Activated naive CD8-positive, alpha-beta T cell treated with anti-CD3 and anti-CD28 coated beads for 36 hours (primary cell): ENCODE data around the gene CCDC159. TPM values are rescaled to one million over a fixed set of nuclear protein-coding genes. Genes with fewer than 3 reads are reported as not detected.
A peak's percentile ranks its signal among the peaks of the same experiment; 100 is the strongest.
"Not testable (repeated sequence)": the region's sequence is repeated elsewhere in the genome, so short reads cannot be mapped to it uniquely, and the experiment has no call there.

Source experiments
- DNase-seq: peaks from one replicate; pipeline ENCODE4 v3.0.0; 2021
- H3K27ac Mint-ChIP-seq: one replicate; pipeline ENCODE4 v1.8.0; 2022; ENCODE audit warnings: mild to moderate bottlenecking, moderate library complexity, mixed read lengths
- H3K27me3 Mint-ChIP-seq: one replicate; pipeline ENCODE4 v1.8.0; 2022; ENCODE audit warnings: mild to moderate bottlenecking, mixed read lengths
- H3K36me3 Mint-ChIP-seq: one replicate; pipeline ENCODE4 v1.8.0; 2021; ENCODE audit warnings: mild to moderate bottlenecking, mixed read lengths
- H3K4me1 Mint-ChIP-seq: one replicate; pipeline ENCODE4 v1.8.0; 2021; ENCODE audit warnings: mixed read lengths
- H3K4me3 Mint-ChIP-seq: one replicate; pipeline ENCODE4 v1.8.0; 2022; ENCODE audit warnings: mild to moderate bottlenecking, moderate library complexity, mixed read lengths
- H3K9me3 Mint-ChIP-seq: one replicate; pipeline ENCODE4 v1.8.0; 2022; ENCODE audit warnings: mixed read lengths
- total RNA-seq, 2 experiments: library from RNA; stranded (reverse); gene quantifications; one replicate each; pipeline ENCODE4 v1.2.3, GENCODE V29; 2021

The CCDC159 gene
- total RNA-seq, 2 experiments from 2014 or later: 6.9 to 8.3 TPM

DNA sequence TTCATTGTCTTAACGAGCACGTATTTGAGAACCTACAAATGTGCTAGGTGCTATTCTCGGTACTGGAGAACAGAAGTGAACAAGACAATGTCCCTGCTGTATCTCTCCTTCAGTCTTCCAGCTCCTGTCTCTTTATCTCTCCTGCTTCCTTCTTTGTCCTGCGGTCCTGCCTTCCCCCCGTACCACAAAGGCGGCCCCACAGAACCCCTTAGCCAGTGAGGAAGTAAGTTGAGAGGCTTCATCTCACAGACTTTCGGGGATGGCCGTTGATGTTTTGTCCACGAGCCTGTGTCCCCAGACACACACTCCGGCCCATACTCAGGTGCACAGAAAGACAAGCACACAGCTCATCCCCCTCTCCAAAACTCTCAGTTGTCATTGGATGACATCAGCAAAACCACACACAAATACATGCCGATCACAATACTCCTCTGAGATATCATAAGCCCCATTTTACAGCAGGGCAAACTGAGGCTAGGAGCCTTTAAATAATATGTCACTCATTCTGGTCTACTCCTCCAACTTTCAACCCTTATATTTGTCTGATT is 27.6 kb downstream of the CCDC159 start:
- peaks cover 32% of the 10 kb centered on the region for H3K36me3 Mint-ChIP-seq
- no peak for DNase-seq
- no peaks in the 10 kb centered on the region for H3K27me3 Mint-ChIP-seq
- H3K4me3 Mint-ChIP-seq: no peak overlapping the region
- H3K9me3 Mint-ChIP-seq: no peaks in the 10 kb centered on the region
- peaks cover 15% of the 10 kb centered on the region for H3K4me1 Mint-ChIP-seq
- no peak overlapping the region for H3K27ac Mint-ChIP-seq

DNA sequence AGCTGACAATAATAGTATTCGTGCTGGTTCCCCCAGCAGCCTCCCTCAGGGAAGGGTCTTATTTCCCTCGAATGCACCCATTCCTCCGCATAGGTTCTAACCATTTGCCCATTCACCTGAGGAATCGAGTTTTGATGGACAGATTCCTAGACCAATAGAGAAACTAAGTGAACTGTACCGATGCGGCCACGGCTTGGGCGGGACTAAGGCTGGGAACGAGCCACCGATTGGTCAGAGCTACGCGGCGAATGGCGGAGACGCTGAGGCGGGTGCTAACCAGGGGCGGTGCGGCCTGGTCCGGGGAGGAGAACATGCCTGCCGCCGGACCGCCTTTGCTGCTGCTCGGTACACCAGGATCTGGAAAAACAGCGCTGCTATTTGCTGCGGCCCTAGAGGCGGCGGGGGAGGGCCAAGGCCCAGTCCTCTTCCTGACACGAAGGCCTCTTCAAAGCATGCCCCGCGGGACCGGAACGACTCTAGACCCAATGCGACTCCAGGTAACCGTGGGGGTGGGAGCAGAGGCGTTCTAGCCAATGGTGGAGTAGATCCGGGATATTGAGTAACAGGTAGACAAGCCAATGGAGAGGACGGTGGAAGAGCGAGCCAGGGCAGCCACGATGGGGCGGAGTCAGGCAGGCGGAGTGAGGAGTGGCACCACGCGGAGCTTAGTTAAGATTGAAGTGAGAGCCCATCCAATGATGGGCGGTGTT is 28.3 kb downstream of the CCDC159 start, which contains the start of gene SWSAP1:
Gene SWSAP1 (plus strand): TSS at position 234 of the 710 bp plus-strand sequence. CDS start 15 bp downstream, at position 249.
- peak; percentile 97 for DNase-seq
- Mint-ChIP-seq H3K4me3 (no peak within 1 kb of the TSS), H3K27ac (no peak within 1 kb of the TSS), H3K4me1 (peaks cover 15% of the 10 kb centered on the region), H3K9me3 (no peaks in the 10 kb centered on the region), H3K27me3 (no peaks in the 10 kb centered on the region), H3K36me3 (peaks cover 26% of the 10 kb centered on the region)

DNA sequence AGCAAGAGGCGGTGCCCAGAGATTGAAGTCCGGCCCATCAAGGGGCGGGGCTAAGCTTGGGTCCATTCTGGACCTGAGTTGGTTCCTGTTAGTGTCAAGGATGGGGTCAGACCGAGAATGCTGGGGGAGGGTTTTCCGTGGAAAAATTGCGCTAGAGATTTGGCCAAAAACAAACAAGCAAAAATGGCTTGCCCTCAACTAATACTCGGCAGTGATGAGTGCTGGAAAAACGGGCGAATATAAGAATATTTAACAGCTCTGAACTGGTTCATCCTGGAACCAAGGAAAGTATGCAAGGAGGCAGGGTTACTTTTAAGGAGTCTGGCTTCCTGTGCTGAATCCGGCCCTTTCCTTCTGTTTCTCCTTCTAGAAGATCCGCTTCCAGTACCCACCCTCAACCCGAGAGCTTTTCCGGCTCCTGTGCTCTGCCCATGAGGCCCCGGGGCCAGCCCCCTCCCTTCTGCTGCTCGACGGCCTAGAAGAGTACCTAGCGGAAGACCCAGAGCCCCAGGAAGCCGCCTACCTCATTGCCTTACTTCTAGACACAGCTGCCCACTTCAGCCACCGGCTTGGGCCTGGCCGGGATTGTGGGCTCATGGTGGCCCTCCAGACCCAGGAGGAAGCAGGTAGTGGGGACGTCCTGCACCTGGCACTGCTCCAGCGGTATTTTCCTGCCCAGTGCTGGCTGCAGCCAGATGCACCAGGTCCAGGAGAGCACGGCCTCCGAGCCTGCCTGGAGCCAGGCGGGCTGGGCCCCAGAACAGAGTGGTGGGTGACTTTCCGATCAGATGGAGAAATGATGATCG is 29.0 kb downstream of the CCDC159 start:
- no peaks in the 10 kb centered on the region for H3K9me3 Mint-ChIP-seq
- H3K27me3 Mint-ChIP-seq: no peaks in the 10 kb centered on the region
- peaks cover 28% of the 10 kb centered on the region for H3K36me3 Mint-ChIP-seq
- no peak overlapping the region for H3K27ac Mint-ChIP-seq
- peak; percentile 80 for DNase-seq
- H3K4me1 Mint-ChIP-seq: peaks cover 19% of the 10 kb centered on the region
- H3K4me3 Mint-ChIP-seq: no peak overlapping the region

DNA sequence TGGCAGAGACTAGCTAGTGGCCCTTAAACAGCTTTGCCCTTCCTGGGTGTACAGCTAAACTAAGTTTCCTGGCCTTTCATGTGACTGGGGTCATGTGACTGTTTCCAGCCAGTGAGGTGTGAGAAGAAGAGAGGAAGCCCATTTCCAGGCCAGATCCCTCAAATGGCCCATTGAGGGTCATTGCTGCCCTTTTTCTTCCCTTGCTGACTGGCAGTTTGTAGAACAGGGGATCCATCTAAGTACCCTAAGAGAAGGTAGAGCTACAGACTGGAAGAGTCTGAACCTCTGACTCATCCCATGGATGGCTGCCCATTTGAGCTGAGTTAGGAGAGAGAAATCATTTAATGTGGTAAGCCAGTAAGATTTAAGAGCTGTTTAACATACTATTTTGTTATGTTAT is 30.9 kb downstream of the CCDC159 start:
- H3K4me3 Mint-ChIP-seq: peak overlapping the region; percentile 52
- peak; percentile 22 for DNase-seq
- peaks cover 31% of the 10 kb centered on the region for H3K4me1 Mint-ChIP-seq

DNA sequence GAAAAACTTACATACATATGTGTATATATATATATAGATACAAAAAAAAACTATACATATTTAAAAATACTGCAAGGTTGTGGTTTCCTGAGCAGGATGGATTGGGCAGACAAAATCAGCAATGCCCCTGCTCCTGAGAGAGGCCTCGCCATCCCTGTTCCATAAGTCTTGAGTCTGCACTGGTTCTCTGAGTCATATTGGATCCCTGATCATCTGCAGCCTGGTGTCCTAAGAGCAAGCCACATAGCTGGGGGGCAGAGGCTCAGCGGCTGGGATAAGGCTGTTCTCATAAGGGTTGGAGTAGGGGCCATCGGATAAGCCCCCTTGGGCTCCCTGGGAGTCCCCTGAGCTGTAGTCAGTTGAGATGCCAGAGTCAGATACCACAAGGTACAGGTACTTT is 31.4 kb downstream of the CCDC159 start:
- DNase-seq: no peak
- Mint-ChIP-seq H3K36me3 (peaks cover 24% of the 10 kb centered on the region), H3K4me3 (no peak overlapping the region), H3K4me1 (peaks cover 33% of the 10 kb centered on the region), H3K27me3 (peaks cover 17% of the 10 kb centered on the region), H3K27ac (no peak overlapping the region), H3K9me3 (no peaks in the 10 kb centered on the region)

More for the DNA sequence above, 30.9 kb downstream of the CCDC159 start:
- Mint-ChIP-seq H3K36me3 (peaks cover 24% of the 10 kb centered on the region), H3K27me3 (peaks cover 12% of the 10 kb centered on the region), H3K9me3 (no peaks in the 10 kb centered on the region), H3K27ac (peak overlapping the region; percentile 89)

DNA sequence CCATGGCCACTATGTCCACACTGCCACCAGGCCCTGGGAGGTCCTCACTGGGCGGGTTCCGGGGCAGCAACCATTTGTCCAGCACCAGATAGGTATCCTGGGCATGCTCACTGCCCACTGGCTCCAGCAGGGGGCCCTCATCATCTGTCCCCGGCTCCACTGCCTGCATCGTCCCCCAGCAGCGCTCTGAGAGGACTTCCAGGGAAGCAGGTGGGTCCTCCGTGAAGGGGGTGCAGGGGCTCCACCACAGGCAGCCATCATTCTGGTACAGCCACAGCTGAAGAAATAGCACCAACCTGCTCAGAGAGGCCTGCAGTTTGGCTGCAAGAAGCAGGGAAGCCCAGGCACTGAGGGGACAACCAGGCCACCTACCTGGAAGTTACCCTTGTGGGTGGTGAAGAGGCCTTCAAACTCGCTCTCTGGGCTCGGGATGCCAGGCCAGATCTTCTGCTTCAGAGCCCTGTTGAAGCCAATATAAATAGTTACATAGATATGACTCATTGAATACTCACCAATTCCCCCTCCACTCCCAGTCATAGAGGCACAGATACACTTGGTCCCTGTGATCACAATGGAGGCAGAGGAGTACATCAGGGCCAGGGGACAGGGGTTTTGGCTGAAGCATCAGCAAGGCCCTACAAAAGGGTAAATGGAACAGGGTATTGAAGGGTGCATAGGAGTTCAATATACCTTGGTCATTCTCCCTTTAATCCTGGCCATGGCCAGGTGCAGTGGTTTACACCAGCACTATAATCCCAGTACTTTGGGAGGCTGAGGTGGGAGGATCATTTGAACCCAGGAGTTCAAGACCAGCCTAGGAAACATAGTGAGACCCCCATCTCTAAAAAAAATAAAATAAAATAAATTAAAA is 32.2 kb downstream of the CCDC159 start:
- Mint-ChIP-seq H3K27ac (no peak overlapping the region), H3K27me3 (peaks cover 25% of the 10 kb centered on the region), H3K9me3 (no peaks in the 10 kb centered on the region), H3K36me3 (peaks cover 24% of the 10 kb centered on the region), H3K4me3 (no peak overlapping the region), H3K4me1 (peaks cover 34% of the 10 kb centered on the region)
- DNase-seq: peak; percentile 22

DNA sequence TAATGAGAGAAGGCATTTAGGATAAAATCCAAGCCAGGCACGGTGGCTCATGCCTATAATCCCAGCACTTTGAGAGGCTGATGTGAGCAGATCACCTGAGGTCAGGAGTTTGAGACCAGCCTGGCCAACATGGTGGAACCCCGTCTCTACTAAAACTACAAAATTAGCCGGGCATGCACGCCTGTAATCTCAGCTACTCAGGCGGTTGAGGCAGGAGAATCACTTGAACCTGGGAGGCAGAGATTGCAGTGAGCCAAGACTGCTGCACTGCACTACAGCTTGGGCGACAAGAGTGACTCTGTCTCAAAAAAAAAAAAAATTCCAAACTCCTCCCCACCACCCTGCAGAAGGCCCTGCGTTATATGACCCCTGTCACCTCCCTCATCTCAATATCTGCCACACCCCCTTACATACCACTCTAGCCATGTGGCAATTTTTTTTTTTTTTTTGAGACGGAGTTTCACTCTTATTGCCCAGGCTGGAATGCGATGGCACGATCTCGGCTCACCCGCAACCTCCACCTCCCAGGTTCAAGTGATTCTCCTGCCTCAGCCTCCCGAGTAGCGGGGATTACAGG is 33.0 kb downstream of the CCDC159 start:
- Mint-ChIP-seq H3K27me3 (peaks cover 27% of the 10 kb centered on the region), H3K36me3 (peaks cover 24% of the 10 kb centered on the region), H3K4me1 (peaks cover 34% of the 10 kb centered on the region)
- H3K4me3 Mint-ChIP-seq, H3K27ac Mint-ChIP-seq, H3K9me3 Mint-ChIP-seq, DNase-seq: not testable (repeated sequence)

DNA sequence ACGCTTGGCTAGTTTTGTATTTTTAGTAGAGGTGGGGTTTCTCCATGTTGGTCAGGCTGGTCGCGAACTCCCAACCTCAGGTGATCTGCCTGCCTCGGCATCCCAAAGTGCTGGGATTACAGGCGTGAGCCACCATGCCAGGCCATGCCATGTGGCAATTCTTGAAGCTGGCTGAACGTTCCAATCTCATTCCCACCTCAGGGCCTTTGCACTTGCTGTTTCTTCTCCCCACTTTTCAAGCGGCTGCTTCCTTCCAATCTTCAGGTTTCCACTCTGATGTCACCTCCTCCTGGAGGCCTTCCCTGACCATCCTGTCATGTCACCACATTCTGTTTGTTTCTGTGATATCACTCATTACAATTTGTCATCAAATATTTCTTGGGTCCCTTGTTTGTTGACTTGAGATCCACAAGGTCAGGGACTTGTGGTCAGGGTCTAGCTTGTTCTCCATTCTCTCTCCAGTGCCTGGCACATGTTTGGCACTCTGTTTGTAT is 33.6 kb downstream of the CCDC159 start:
- peaks cover 34% of the 10 kb centered on the region for H3K4me1 Mint-ChIP-seq
- peak overlapping the region; percentile 91 for H3K27ac Mint-ChIP-seq
- peaks cover 33% of the 10 kb centered on the region for H3K27me3 Mint-ChIP-seq
- H3K9me3 Mint-ChIP-seq: no peaks in the 10 kb centered on the region
- H3K4me3 Mint-ChIP-seq: peak overlapping the region; percentile 93
- H3K36me3 Mint-ChIP-seq: peaks cover 24% of the 10 kb centered on the region
- no peak for DNase-seq

DNA sequence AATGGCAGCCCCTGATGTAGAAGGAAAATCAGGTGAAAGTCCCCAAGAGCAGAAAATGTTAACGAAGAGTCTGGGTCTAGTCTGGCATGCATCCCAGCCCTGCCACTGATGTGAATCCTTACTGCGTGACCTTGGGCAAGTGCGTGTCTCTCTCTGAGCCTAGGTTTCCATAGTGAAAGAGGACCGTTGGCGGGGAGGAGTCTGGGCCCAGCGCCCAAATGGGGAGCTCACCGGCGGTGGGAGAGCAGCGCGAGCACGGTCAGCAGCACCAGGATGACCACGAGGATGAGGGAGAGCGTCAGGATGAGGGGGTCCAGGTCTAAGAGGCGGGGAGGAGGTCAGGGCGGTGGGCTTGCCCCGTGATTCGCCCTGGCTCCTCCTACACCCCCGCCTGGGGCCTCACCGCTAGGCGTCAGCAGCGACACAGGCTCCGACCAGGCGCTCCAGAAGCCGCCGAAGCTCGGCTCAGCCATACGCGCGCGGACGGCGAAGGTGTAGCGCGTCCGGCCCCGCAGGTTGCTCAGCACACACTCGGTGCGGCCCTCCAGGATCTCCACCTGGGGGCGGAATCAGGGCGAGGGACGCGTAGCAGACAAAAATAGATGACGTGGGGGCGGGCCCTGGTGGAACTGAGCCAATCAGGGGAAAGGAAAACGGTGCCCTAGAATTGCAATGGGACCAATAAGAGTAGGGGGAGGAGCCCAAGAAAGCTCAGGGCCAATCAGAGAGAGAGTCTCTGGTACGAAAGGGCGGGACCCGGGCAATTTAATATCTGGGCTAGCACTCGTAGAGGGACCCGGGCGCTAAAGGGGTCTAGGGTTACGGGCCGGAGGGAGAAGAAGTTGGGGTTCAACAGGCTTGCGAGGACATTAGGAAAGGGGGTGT is 34.6 kb downstream of the CCDC159 start:
- H3K4me3 Mint-ChIP-seq: peak overlapping the region; percentile 93
- H3K27ac Mint-ChIP-seq: peak overlapping the region; percentile 91
- H3K9me3 Mint-ChIP-seq: no peaks in the 10 kb centered on the region
- H3K27me3 Mint-ChIP-seq: peaks cover 33% of the 10 kb centered on the region
- H3K36me3 Mint-ChIP-seq: peaks cover 19% of the 10 kb centered on the region
- H3K4me1 Mint-ChIP-seq: peaks cover 34% of the 10 kb centered on the region
- peak; percentile 97 for DNase-seq

DNA sequence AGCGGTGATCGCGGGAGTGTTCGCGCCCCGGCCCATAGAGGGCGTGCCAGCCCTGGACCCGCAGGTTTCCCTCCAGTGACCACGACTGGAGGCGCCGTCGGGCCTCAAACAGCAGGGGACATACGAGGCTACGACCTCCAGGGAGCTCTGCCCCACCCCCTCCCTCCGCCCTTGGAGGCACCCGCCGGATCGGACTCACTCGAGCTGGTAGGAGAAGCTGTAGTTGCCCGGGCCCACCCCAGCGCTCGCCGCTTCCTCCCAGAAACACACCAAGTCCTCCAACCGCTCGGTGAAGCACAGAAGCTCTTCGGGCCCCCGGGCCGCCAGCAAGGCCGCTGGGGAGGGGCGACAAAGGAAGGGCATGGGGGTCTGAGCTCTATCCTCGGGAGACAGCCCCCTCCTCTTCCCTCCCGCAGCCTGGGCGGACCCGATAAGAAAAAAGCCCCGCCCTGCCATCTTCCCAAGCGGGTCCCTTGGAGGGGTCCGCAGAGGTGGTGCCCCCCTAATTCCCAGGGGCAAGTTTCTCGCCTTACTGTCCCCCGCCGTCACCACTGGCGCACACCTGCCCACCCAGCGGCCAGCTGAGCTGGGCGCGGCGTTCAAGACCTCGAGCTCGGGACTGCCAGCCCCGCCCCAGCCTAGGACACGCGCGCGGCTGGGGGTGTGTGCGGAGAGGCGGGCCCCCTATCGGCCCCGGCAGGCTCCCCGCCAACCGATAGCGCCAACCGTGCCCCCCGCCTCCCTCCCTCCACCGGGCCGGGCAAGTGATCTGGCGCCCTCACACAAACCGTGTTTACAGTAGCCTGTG is 36.8 kb downstream of the CCDC159 start:
- peak overlapping the region; percentile 56 for H3K4me3 Mint-ChIP-seq
- no peaks in the 10 kb centered on the region for H3K9me3 Mint-ChIP-seq
- H3K27me3 Mint-ChIP-seq: peaks cover 33% of the 10 kb centered on the region
- H3K27ac Mint-ChIP-seq: peak overlapping the region; percentile 45
- peaks cover 29% of the 10 kb centered on the region for H3K4me1 Mint-ChIP-seq
- H3K36me3 Mint-ChIP-seq: peaks cover 9% of the 10 kb centered on the region
- DNase-seq: peak; percentile 57

DNA sequence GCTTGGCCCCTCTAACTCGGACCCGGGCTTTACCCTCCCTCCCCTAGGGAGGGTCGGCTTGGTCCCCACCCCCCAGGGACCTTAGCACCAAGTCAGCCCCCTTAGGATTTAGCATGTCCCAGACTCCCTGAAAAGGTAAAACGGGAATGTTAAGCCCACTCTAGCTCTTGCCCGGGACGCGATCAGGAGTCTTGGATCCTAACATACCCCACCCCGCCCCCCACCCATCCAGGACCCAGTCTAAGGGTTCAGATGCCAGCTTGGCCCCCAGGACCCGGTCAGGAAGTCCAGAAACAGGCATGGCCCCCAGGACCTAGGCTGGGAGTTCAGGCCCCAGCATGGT is 37.4 kb downstream of the CCDC159 start:
- Mint-ChIP-seq H3K27me3 (peaks cover 33% of the 10 kb centered on the region), H3K9me3 (no peaks in the 10 kb centered on the region), H3K27ac (no peak overlapping the region), H3K4me3 (no peak overlapping the region), H3K4me1 (peaks cover 25% of the 10 kb centered on the region), H3K36me3 (peaks cover 4% of the 10 kb centered on the region)
- DNase-seq: no peak

DNA sequence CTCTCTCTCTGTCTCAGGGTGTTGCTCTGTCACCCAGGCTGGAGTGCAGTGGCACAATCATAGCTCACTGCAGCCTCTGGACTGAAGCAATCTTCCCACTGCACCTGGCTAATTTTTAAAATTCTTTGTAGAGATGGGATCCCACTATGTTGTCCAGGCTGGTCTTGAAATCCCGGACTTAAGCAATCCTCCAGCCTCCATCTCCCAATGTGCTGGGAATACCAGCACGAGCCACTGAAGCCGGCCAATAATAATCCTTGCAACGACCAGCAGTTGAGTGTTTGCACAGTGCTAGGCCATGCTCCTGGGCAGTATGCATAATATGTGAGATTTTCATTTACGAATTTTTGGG is 38.4 kb downstream of the CCDC159 start:
- no peak for DNase-seq
- Mint-ChIP-seq H3K9me3 (no peaks in the 10 kb centered on the region), H3K27ac (no peak overlapping the region), H3K4me1 (peaks cover 23% of the 10 kb centered on the region), H3K4me3 (no peak overlapping the region), H3K27me3 (peaks cover 33% of the 10 kb centered on the region), H3K36me3 (peaks cover 3% of the 10 kb centered on the region)
